GM21423 (cell line): ENCODE results near the gene LDLRAD4.
A peak's percentile ranks its signal among the peaks of the same experiment; 100 is the strongest.

Experiments
- ATAC-seq: cut with Tn5 transposase; IDR thresholded peaks from one replicate; pipeline ENCODE4 v1.9.1; 2021; ENCODE audit warnings: mild to moderate bottlenecking, moderate library complexity; ENCODE audit not compliant: unreplicated experiment

The LDLRAD4 gene

DNA sequence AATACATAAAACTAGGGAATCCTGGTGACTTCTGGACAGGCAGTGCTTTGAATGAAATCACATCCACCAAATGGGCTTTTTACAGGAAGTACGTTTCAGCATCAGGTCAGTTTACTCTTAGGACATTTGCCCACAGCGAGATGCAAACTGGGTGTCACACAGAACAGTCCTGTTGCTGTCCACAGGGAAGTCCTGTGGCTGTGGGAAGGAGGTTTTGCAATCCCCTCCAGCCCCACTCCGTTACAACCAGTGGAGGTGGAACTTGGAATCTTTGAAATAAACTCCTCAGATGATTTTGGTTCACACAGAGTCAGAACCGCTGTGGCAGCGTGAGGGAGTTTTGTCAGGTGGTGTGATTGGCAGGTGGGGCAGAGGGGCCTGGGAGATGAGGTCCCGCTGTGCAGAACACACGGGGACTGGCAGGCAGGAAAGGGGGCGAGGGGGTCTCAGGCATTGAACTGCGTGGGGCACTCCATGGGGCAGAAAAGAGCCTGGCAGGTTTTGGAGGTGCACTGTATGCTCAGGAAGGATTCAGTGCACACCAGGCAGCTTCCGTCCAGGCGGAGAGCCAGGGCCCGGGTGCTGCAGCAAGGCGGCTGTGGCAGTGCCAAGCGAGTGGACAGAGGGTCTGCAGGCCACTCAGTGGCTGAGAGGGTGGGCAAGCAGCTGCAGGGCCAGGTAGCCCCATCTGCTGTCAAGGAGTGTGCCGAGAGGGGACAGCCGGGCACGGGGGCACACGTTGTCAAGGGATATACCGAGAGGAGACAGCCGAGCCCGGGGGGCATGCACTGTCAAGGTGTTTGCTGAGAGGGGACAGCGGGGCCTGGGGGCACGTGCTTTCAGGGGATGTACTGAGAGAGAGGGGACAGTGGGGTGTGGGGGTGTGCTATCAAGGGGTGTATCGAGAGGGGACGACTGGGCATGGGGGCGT lies 148.7 kb downstream of the LDLRAD4 start:
- no peak for ATAC-seq

DNA sequence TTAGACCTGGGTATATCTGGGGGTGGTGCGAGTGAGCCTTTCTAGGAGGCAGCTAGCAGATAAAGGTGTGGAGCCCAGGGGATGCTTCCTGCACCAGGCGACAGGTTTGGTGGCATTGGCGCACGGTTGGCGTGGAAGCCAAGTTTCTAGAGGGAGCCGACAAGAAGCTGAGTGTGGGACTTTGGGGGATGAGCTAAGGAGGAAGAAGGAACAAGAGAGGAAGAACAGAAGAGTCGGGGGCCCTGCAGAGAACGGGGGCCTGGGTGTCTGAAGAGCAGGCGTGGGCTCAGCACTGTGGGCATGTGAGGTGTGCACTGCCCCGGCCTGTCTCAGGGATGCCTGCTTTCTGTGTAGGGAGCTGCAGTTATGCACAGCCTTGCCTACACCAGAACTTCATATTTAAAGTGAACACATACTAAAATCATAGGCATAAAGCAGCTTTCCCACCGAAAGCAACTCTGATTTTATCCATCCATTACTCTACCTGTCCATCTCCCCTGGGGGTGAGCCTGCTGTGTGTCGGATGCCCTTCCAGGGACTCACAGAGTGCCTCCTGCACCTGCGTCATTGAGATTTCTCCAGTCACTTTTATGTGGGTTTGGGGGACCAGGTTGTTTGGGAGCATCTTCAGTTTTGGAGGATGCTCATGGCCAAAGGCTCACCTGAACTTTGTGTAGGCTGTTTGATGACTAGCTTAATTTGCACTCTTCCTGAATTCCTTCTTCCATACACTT lies 149.7 kb downstream of the LDLRAD4 start:
- no peak for ATAC-seq

DNA sequence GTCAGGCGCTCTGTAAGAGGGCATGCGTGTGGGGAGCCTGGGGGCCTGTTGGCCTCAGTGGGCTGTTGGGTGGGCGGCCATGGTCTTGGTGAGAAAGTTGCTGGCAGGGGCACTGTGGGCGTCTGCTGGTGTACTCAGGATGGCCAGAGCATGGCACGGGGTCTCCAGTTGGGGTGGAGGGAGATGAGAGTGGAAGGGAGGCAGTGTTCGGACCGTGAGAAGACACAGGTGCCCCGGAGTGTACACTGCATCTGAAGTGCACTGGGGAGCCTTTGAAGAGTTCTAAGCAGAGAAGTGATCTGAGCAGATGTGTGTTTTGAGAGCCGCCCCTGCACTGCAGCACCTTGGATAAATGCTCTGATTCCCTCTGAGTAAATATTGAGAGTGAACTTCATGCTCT lies 150.8 kb downstream of the LDLRAD4 start:
- no peak for ATAC-seq

DNA sequence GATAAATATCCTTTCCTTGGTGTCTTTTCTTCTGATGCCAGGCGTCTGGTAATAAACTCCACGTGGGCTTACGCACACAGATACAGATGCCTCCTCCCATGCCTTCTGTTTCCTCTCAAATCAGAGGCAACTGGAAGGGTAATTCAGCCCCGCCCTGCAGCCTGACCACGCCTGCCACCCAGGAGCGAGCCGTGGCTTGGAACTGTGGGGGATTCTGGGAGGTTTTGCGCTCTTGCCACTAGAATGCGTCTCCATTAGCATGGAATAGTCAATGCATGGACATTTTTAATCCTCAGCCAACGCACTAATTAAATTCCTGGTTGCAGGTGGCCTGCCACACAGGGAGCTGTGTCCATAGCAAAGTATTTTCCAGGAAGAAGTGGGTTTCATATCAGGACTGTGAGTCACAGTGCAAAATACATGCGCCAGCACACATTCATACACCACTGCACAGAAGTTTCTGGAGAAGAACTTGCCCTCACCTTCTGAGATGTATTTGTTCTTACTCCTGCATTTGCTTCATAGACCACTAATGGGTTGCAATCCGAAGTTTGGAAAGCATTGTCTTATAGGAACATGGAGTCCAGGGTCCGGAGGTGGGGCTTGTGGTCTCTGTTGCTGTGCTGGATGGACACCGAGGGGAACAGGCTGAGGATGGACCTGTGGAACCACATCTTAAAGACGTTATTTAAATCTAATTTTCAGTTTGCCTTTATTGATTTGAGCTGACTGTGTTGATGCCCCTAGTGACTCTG lies 151.4 kb downstream of the LDLRAD4 start:
- no peak for ATAC-seq

DNA sequence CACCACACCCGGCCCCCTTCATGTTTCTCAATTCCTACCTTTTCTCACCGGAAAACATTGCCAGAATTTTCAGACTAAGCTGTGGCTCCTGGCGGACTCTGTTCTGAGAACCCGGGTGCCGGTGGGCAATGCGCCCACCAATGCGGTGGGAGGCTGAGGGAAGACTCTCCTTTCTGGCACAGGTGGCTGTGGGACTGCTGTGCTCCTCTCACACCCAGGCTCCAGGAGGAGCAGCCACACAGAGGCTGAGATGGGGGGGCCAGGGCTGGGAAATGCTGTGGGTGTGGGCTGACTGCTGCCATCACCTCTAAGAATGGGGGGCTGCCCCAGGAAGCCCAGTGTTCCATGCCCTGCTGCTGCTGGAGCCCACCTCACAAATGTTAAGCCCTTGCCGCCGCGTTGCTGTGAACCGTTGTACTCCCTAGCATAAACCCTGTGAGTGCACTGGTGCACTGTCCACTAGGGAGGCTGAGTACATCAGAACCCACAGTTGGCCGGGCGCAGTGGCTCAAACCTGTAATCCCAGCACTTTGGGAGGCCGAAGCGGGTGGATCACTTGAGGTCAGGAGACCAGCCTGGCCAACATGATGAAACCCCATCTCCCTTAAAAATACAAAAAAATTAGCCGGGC lies 152.6 kb downstream of the LDLRAD4 start:
- ATAC-seq: no peak

DNA sequence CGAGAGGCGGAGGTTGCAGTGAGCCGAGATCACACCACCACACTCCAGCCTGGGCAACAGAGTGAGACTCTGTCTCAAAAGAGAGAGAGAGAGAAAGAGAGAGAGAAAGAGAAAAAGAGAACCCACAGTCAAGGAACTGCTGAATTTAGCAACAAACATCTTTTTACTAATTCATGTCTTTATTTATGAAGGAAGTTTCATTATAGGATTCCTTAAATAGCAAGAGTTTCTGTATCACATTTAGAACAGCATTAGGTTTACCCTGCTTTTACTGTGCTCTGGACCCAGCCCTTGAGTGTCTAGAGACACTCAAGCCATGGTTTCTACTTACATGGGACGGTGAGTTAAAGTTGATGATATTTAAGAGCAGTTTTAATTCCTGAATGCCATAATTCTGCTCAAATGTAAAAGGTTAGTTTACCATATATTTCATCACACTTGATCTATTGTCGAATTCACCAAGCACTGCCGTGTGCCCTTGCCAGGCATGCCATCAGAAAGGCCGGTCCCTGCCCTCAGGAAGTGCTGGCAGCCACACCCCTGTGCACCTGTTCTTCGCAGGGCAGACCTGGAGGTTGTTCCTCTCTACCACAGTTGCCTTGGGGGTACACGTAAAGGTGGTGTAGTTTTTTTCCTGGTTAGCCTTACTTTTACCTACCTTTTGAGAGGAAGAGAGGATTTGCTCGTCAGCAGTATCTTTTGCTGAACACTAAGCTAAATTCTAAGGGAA lies 153.3 kb downstream of the LDLRAD4 start:
- ATAC-seq: no peak

DNA sequence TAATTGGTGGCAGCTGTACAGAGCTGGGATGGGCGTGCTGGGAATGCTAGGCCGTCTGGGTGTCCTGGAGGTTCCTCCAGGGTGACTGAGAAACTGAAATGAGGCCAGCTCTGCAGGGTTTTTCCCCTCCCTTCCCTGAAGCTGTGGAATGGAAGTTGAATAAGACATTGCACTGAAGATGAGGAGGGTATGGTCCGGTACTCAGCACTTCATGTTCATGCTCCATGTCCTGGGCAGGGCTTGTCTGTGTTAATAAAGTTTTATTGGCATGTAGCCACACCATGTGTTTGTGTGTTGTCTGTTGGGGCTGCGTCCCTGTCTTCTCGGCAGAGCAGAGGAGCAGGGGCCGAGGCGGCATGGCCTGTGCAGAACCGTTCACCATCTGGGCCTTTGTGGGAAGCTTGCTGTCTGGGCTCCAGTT lies 154.0 kb downstream of the LDLRAD4 start:
- ATAC-seq: no peak

DNA sequence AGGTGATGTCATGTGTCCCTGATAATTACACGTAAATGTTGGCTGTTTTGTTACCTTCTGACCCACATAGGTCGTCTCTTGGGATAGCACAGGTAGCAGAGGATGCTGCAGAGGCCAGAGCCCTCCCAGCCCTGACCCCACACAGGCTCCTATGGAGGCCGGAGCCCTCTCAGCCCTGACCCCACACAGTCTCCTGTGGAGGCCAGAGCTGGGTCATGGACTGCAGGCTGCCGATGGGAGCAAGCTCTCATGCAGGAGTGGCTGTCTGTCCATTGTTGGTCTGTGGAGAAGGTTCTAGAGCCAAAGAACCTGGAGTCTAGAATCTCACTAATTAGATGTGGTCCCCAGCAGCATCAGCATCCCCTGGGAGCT lies 155.5 kb downstream of the LDLRAD4 start:
- no peak for ATAC-seq

DNA sequence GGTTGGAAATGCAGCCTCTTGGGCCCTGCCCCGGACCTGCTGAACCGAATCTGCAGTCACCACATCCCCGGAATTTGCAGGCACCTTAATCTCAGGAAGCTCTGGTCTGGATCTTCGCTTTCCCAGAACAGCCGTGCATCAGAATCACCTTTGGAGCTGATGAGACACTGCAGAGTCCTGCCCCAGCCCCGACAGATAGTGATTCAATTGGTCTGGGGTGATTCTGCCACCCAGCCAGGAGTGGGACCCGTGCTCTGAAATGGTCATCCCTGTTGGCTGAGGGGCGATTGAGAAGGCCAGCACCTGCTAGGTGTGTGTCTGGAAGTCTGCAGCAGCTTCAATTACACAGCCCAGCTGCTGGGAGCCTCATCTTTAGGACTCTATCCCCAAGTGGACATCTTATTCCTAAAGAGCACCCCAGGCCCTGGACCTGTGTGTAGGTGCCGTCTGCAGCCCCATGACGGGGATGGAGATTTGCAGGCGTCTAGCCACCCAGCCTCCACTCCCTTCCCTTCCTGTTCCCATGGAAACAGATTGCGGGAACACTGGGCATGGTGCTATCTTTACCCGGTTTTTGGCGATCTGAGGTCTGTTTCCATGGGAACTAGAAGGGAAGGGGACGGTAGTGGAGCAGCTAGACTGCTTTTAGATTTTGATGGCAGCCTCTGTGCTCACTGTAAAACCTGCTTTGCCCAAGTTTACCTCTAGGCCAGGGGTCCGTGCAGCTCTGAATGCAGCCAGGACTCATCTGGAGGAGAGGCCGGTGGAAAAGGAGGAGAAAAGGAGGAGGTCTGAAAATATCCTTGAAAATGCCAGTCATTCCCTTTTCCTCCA lies 156.1 kb downstream of the LDLRAD4 start:
- no peak for ATAC-seq

DNA sequence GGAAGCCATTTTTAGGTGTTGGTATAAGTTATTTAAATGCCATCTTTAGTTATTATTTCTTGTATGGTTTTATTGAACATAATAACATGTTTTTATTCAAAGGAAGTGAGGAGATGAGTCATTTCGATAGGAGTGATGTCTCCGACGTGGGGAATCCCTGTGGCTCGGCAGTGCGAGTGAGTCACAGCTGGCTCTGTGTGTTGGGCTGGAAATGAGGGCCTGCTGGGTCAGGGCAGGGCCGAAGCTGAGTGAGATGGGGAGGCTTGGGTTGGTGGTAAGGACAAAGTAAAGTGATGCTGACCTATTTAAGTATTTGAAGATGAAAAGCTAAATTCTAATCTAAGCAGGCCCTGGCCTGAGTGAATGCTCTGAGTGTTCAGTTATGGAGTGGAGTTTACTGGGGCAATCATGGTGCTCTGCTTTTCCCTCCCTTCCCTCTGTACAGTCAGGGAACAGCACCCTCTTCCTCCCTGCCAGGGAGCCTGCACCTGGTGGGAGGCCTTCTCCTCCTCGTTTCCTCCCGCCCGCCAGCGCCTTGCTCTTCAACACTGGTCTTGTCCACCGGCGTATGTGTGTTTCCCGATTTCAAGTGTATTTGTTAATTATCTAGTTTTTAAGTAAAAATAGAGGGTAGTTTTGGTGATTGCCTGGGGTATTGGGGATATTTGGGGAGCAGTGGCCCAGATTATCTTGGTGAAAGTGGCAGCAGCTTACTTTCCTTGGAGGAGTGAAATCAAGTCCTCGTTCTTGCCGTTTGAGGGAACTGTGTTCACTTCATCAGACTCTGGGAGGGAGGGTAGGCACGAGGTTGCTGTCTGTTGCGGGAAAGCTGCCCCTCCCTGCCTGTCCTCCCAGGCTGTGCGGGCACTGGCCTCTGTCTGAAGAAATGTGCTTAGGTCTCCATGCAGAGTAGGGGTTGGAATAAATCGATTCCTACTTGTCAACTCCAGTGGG lies 157.0 kb downstream of the LDLRAD4 start:
- ATAC-seq: peak; percentile 84

DNA sequence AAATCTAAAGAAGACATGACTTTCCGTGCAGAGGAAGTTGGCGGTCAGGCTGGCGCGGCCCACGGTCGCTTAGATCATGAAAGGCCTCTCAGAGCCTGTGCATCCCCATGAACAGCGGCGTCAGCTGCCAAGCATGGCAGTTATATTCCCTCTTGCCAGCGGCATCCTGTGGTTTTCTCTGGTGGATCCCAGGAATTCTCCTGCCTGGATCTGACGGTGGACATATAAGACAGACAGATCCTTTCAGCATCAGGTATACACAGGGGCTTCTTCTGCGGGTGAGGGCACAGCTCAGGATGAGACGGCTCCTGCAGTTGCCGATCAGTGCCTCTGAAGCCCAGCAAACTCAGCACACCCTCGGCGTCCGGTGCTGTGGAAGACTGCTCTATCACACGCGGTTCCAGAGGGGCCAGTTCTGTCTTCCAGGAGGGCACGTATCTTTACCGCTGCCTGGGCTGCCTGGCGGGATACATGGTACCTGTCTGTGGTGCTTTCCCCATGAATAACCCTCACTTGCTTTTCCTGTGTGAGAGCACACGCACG lies 157.8 kb downstream of the LDLRAD4 start:
- ATAC-seq: no peak

DNA sequence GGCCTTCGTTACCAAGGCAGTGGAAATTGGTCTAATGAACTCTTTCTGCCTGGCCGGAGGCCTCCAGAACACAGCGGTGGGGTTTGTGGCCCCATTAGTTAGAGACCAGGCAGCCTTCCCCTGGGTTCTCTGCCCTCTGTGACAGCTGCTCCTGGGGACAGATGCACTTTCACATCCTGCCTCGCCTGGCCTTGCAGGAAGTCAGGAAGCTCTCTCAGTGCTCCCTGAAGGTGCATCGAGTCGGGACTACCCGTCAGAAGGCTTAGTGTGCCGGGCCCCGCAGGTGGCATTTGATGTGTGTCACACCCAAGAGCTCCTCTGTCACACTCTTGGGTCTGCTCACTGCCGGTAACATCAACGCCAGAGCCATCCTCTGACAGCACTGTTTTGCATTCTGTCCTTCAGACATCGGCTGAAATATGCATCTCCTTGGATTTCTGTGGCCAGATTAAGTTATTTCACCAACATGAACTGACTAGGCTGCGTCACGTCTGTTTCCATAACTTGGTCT lies 158.3 kb downstream of the LDLRAD4 start:
- no peak for ATAC-seq

DNA sequence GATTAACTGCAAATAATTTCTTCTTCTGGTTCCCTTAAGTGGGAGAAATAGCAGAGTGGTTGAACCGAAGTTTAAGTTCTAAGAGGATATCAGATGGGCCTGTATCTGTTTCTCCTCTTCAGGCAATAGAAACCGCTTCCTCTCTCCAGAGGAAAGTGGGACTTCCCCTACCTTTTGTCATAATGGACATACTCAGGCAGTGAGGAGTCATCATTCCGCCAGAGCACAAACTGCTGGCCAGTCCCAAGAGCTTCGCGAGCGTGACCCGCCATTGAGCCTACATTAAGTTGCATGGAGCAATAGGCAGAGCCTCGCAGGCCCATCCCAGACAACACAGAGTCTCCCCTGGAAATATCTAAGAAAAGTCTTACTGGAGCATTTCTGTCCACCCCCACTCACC lies 158.9 kb downstream of the LDLRAD4 start:
- no peak for ATAC-seq

DNA sequence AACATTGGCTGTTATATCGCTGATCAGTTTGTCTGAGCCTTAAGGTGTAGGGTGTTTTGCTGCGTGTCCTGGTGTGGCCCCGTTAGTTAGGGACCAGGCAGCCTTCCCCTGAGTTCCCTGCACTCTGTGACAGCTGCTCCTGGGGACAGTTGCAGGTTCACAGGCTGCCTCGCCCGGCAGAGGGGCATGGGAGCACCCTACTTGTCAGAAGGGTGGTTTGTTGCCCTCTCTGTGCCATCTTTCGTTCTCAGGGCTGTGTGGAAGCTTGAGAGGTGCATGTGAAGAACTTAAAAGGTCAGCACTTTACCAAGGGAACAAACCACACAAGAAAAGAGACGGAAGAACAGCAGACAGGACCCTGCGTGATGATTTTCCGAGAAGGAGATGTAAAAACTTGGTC lies 159.6 kb downstream of the LDLRAD4 start:
- no peak for ATAC-seq

DNA sequence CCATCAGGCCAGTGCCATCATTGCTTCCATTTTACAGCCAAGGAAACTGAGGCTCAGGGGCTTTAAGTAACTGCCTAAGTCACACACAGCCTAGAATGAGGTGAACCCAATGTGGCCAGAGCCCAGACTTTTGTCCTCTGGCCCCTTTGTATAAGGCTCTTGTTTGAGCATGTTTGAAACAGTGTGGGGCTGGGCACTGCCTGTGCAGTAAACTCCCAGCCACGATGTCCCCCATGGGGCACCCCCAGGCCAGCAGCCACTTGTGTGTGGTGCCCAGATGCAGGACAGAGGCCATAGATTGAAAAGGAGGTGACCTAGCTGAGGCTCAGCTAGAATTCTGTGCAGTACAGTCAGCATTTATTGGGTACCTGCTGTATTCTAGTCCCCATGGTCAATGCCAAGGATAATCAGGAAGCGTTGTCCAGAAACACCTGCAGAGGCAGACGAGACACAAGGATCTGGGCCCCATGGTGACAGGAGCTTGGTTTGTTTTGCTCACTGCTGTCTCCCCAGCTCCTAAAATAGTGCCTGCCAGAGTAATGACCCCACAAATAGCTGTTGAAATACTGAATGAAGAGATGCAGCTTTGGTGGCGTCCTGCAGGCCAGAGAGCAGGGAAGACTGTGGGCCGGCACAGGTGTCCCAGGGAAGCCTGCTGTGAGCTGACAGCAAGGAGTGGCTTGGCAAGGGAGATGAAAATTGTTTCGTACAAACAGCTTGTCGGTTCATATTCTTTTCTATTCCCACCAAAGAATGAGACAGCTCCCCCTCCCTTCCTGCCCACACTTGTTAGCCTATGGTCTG lies 160.7 kb downstream of the LDLRAD4 start:
- ATAC-seq: no peak

DNA sequence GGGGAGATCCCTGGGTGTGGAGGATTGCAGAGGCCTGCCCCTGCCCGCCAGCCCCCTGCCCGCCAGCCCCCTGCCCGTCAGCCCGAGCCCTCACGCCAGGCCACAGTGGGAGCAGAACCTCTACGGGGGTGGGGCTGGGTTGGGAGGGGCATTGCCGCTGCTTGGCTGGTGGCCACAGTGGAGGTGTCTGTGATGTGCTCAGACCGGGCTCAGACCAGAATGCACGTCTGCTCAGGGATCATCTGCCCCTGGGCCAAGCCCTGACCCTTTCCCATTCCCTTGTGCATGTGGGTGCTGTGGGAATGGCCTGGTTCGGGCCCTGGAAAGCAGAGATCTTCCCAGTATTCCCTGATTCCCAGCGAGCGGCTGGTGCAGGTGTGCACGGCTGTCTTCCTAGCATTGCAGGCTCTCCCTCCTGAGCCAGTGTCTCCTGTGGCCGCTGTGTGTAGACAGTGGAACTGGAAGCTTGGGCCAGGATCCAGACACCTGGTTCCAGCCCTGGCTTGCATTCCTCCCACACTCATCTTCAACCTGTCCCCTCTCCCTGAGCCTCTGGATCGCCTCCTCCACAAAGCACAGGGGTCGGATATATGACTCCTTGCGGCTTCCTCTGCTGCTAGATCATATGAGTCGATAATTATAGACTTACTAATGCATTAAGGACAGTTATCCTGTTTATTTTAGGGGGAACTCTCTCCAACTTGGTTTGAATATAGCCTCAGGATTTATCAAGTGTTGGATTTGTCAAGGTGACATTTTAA lies 161.6 kb downstream of the LDLRAD4 start:
- no peak for ATAC-seq
